HG02678 (cell line): ENCODE data around the gene SHROOM3.

Experiments used
- ATAC-seq: cut with Tn5 transposase; IDR thresholded peaks from one replicate; pipeline ENCODE4 v1.9.1; 2021; ENCODE audit warnings: mild to moderate bottlenecking, moderate library complexity; ENCODE audit not compliant: unreplicated experiment

The SHROOM3 gene

GRCh38 chr4:76689145-76689817, 254.3 kb downstream of the SHROOM3 start:
- peak; percentile 57 for ATAC-seq

- ATAC-seq: no peak
These were observed 255.2 kb downstream of the SHROOM3 start for GRCh38 chr4:76690011-76690905.

DNA sequence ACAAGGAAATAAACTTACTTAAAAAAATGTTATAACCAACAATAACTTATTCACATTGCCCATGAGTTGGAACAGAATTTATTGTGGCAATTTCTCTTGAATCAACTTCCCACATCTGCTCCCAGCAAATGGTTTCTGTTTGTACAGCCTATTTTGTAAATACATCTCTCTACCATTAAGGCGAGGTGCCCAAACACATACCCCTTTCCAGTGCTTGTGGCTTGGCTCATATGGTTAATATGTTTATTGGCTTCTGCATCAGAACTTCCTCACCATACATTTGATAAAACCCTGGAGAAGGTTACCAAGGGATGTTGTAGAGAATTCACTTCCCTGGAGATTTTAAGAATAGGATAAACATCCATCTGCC, 255.9 kb downstream of the SHROOM3 start:
- ATAC-seq: no peak

DNA sequence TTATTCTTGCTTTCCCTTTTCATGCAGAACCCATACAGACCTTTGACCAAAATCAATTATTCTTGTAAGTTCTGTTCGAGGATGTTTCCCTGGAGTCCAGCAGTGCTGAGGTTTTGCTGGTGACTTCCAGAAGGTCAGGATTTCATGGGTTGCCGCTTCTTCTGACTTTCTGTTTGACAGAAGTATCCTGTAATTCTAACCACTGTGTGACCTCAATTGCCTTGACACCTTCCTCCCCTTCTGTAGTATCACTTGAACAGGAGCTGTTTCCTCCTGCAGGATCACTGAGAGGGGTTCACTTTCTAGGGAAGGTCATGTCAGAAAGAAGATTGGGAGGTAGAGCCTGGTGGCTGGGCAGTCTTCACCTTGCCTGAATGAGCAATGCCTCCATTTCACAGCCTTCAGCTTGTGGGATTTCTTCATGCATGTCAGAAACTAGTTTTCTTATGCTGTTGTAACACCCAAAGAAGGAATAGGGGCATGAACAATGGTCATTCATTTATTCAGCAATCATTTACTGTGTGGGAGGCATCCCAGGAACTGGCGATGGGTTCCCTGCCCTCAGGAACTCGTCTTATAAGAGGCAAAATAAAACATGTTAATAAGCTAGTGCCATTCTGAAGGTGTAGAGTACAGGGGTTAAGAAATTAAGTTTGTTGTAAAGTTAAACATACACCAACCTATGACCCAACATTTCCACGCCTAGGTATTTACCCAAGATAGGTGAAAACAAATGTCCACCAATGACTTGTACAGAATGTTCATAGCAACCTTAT, 257.0 kb downstream of the SHROOM3 start:
- ATAC-seq: no peak

DNA sequence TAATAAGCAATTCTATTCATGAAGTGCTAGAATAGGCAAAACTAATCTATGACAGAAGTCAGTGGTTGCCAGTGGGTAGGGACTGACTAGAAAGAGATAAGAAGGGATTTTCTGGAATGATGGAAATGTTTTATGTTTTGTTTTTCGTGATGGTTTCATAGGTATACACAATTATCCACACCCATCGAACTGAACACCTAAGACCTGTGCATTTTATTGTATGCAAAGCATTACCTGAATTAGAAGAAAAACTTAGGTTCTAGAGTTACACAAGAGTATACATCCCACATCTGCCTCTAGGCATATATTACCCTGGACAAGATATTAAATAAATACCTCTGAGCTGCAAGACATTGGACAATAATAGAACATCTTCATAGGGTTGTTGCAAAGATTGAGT, 257.7 kb downstream of the SHROOM3 start:
- ATAC-seq: no peak

- no peak for ATAC-seq
These were observed 259.0 kb downstream of the SHROOM3 start for GRCh38 chr4:76694056-76694455.

GRCh38 chr4:76696109-76696508, 261.1 kb downstream of the SHROOM3 start:
- ATAC-seq: no peak

GRCh38 chr4:76697129-76697803, 262.2 kb downstream of the SHROOM3 start:
- ATAC-seq: peak; percentile 88

GRCh38 chr4:76698141-76698540, 263.1 kb downstream of the SHROOM3 start:
- no peak for ATAC-seq

GRCh38 chr4:76699751-76700310, 264.8 kb downstream of the SHROOM3 start:
- no peak for ATAC-seq

- ATAC-seq: no peak
These were observed 267.6 kb downstream of the SHROOM3 start for GRCh38 chr4:76702440-76703122.

GRCh38 chr4:76703123-76703490, 268.1 kb downstream of the SHROOM3 start:
- ATAC-seq: no peak

DNA sequence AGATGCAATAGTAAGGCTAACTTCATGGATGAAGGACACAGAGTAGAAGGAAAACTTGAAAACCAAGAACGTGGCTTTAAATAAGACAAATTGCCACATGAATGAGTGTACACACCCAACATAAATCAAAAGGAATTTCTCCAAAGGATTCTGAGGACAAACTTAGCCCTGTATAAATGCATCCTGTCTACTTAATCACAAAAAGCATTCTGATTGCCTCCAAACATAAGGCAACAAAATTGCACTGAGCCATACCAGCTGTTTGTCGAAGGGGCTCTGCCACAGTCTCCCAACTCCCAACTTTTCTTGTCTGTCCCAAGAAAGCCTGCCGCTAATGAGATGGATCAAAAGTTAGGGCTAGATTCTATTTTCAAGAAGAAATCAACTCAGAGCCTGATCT, 268.6 kb downstream of the SHROOM3 start:
- ATAC-seq: no peak

DNA sequence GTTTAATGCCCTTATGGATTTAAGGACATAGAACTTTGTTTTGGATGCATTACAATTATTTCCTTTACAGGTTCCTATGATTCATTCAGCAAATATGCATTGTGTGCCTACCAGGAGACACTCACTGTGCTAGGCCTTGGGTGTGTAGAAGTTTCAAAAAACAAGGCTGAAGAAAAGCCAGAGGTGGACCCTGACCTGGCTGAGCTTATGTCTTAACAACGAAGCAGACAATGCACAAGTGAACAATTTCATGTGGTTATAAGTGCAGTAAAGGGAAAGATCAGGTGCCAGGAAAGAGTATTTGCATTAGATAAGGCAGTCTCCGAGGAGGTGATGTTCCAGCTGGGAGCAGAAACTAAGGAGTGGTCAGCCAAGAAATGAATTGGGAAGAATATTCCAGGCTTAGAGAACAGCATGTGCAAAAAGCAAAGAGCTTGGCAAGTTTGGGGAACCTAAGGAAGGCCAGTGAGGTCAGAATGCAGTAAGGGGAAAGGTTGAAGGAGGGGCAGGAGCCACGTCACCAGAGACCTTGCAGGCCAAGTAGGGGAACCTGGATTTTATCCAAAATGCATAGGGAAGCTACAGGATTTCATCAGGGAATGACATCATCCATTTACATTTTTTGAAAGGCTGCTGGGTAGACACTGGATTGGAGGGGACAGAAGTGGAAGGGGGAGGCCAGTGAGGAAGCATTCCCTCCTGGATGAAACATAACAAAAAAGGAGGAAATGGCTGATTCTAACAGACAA, 269.3 kb downstream of the SHROOM3 start:
- no peak for ATAC-seq

DNA sequence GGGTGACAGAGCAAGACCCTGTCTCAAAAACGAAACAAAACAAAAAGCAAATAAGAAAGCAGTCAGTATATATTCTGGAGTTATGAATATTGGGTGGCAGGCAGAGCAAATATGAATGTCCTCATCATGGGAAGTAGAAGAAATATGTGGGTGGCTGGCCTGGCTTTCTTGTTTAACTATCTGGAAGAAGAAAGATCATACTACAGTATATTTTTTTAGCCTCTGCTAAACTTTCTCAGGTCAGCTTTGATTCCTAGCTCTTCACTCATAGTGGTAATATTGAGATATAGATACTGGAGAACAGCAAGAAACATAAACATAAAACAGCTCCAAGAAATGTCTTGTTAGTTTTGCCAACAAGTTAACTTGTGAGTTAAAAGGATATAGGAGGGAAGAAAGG, 270.4 kb downstream of the SHROOM3 start:
- no peak for ATAC-seq

DNA sequence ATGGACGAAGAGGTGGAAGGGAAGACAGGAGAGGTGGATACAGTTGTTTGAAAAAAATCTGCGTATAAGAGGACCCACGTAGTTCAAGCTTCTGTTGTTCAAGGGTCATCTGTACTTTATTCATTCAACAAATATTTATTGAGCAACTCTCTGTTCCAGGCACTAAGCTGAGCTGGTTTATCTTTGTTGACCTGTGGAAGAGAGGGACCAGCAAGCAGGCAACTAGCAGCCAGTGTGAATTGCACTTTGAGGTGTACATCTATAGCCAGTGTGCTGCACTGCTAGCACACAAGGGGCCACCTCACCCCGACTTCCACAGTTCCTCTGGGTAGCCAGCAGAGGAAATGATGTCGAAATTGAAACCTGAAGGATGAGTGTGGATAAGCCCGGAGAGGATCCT, 271.6 kb downstream of the SHROOM3 start:
- ATAC-seq: no peak

GRCh38 chr4:76708971-76709771, 274.1 kb downstream of the SHROOM3 start:
- ATAC-seq: no peak

DNA sequence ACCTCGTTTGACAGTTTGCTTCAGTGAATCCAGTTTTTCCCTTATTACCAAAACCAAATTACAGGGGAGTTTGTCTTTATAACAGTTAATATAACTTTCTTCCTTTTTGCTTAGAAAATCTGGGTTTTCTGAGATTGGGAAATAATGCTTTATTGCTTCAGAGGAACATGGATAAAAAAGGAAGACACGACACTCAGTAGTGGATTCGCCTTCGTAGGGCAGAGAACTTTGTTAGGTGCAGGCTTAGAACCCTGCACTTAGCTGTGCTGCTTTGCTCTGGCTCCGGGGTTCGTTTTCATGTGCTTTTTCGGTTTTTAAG, 274.7 kb downstream of the SHROOM3 start:
- ATAC-seq: no peak

DNA sequence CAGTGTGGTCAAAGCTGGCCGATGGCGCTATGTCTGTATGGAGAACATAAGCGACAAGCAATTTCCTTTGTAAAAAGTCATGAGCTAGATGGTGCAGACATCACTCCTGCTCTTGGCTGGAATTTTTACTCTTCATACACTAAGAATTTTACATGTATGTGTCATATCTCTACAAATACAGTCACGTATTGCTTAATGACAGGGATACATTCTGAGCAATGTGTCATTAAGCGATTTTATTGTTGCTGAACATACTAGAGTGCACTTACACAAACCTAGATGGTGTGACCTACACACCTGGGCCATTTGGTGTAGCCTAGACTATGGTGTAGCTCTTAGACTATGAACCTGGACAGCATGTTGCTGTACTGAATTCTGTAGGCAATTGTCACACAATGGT, 277.5 kb downstream of the SHROOM3 start:
- no peak for ATAC-seq
